HL-60 (cell line): ENCODE results near the gene HDC.

Experiments
- DNase-seq, 2 experiments: peaks; one replicate each; pipeline ENCODE4 v3.0.0-alpha.2; 2010 to 2020; ENCODE audit warnings: low read depth in 1 of 2, low spot score in 1 of 2
- H3K27ac ChIP-seq: fragments of 250-450 bp; sonication (Bioruptor Pico); replicated peaks from 2 replicates; pipeline ENCODE4 v1.5.1; 2020; ENCODE audit warnings: mild to moderate bottlenecking, moderate library complexity
- H3K27me3 ChIP-seq: fragments of 250-450 bp; sonication (Bioruptor Pico); 2 replicates; pipeline ENCODE4 v1.5.1; 2021; ENCODE audit warnings: mild to moderate bottlenecking, moderate library complexity; ENCODE audit not compliant: insufficient read depth, poor library complexity, severe bottlenecking
- H3K4me3 ChIP-seq: replicated peaks from 2 replicates; pipeline ENCODE4 v1.5.1; 2011; ENCODE audit warnings: mild to moderate bottlenecking, control low read depth, low read length; ENCODE audit not compliant: insufficient read depth
- GABPA ChIP-seq: IDR thresholded peaks from 2 replicates; pipeline ENCODE4 v1.6.1; 2012; ENCODE audit warnings: low read depth
- POLR2AphosphoS5 ChIP-seq: IDR thresholded peaks from 2 replicates; pipeline ENCODE4 v1.6.1; 2012; ENCODE audit warnings: low read depth
- REST ChIP-seq: IDR thresholded peaks from 2 replicates; pipeline ENCODE4 v1.6.1; 2012; ENCODE audit warnings: low read depth; ENCODE audit not compliant: insufficient replicate concordance
- SPI1 ChIP-seq: IDR thresholded peaks from 2 replicates; pipeline ENCODE4 v1.6.1; 2012; ENCODE audit warnings: low read depth, mild to moderate bottlenecking, borderline replicate concordance
- TF ChIP-seq, protein P1 (sequence below): IDR thresholded peaks from one replicate; pipeline ENCODE4 v1.5.1; 2011; ENCODE audit warnings: low read length, control low read depth, inconsistent platforms; ENCODE audit not compliant: insufficient read depth

Gene HDC

DNA sequence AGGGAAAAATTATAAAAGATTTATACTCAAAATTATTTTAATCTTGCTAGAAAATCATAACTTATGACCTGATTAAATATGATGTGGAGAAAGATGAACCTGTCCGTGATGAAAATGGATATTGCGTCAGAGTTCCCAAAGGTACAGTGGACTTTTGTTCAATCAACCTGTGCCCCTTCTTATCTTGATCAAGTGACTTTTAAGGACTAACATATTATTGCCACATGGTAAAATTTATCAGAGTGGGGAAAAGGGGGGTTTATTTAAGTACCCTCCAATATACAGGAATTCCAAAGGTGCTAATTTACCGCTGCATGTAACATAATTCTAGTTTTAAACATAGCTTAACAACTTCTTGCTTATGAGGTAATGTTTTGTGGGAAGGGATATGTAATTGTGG lies 39.6 kb downstream of the HDC start:
- Histone ChIP-seq H3K4me3 (no peak overlapping the region), H3K27ac (no peak overlapping the region), H3K27me3 (no peaks in the 10 kb centered on the region)
- no peak for DNase-seq
- TF ChIP-seq REST (no peak), POLR2AphosphoS5 (no peak), GABPA (no peak), SPI1 (no peak)
- TF ChIP-seq, protein P1, sequence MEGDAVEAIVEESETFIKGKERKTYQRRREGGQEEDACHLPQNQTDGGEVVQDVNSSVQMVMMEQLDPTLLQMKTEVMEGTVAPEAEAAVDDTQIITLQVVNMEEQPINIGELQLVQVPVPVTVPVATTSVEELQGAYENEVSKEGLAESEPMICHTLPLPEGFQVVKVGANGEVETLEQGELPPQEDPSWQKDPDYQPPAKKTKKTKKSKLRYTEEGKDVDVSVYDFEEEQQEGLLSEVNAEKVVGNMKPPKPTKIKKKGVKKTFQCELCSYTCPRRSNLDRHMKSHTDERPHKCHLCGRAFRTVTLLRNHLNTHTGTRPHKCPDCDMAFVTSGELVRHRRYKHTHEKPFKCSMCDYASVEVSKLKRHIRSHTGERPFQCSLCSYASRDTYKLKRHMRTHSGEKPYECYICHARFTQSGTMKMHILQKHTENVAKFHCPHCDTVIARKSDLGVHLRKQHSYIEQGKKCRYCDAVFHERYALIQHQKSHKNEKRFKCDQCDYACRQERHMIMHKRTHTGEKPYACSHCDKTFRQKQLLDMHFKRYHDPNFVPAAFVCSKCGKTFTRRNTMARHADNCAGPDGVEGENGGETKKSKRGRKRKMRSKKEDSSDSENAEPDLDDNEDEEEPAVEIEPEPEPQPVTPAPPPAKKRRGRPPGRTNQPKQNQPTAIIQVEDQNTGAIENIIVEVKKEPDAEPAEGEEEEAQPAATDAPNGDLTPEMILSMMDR, result no peak

DNA sequence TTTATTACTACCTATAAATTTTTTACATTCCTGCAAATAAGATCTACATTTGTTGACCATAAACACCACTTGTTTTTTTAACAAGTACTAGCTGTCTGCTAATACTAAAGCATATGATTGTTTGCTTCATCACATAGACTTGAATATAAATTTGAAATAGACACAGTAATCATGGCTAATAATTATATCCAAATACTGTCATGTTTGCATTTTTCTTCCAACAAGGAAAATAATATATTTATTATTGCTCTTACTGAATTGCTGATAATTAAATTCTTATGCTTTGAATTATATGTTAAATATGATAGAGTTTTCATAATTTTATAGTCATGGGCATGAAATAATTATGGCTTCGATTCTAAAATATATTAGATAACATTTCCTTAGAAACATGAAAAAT lies 40.5 kb downstream of the HDC start:
- no peak overlapping the region for H3K27ac ChIP-seq
- no peak for DNase-seq
- H3K4me3 ChIP-seq, result no peak overlapping the region
- H3K27me3 ChIP-seq, result no peaks in the 10 kb centered on the region
- no peak for TF ChIP-seq POLR2AphosphoS5
- TF ChIP-seq, protein P1, result no peak
- TF ChIP-seq GABPA, result no peak
- TF ChIP-seq REST, result no peak
- no peak for TF ChIP-seq SPI1

DNA sequence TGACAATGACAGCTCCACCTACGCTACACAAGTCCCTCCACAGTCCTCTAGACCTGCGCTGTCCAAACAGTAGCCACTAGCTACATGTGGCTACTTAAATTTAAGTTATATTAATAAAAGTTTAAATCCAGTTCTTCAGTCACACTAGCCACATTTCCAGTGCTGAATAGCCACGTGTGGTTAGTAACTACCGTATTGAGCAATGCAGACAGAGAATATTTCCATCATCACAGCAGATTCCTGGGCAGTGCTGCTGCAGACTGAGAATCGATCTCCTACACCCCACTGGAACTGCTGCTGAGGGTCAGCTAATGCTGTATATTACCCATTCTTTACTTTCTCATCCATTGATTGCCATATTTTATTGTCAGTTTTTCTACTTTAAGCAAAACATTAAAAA lies 40.9 kb downstream of the HDC start:
- H3K27ac ChIP-seq, result no peak overlapping the region
- H3K4me3 ChIP-seq, result no peak overlapping the region
- no peaks in the 10 kb centered on the region for H3K27me3 ChIP-seq
- TF ChIP-seq SPI1, result no peak
- peak; percentile 21 for TF ChIP-seq REST
- TF ChIP-seq, protein P1, result no peak
- TF ChIP-seq POLR2AphosphoS5, result no peak
- no peak for DNase-seq
